Stimulated activated naive CD8-positive, alpha-beta T cell treated with anti-CD3 and anti-CD28 coated beads, Interleukin-15, Interleukin-2, amounts not matched to agents 100 ng/mL and 50 ng/mL, for 24 hours (primary cell): ENCODE results near the gene SVOPL.

Experiments used
- H3K27ac Mint-ChIP-seq: one replicate; pipeline ENCODE4 v1.8.0; 2021; ENCODE audit warnings: mild to moderate bottlenecking, mixed read lengths
- H3K27me3 Mint-ChIP-seq: one replicate; pipeline ENCODE4 v1.8.0; 2021; ENCODE audit warnings: mixed read lengths
- H3K36me3 Mint-ChIP-seq: one replicate; pipeline ENCODE4 v1.8.0; 2021; ENCODE audit warnings: low read depth, mixed read lengths
- H3K4me1 Mint-ChIP-seq: one replicate; pipeline ENCODE4 v1.8.0; 2021; ENCODE audit warnings: low read depth, mixed read lengths
- H3K4me3 Mint-ChIP-seq: one replicate; pipeline ENCODE4 v1.8.0; 2021; ENCODE audit warnings: mild to moderate bottlenecking, mixed read lengths
- H3K9me3 Mint-ChIP-seq: one replicate; pipeline ENCODE4 v1.8.0; 2021; ENCODE audit warnings: mixed read lengths

Gene SVOPL

DNA sequence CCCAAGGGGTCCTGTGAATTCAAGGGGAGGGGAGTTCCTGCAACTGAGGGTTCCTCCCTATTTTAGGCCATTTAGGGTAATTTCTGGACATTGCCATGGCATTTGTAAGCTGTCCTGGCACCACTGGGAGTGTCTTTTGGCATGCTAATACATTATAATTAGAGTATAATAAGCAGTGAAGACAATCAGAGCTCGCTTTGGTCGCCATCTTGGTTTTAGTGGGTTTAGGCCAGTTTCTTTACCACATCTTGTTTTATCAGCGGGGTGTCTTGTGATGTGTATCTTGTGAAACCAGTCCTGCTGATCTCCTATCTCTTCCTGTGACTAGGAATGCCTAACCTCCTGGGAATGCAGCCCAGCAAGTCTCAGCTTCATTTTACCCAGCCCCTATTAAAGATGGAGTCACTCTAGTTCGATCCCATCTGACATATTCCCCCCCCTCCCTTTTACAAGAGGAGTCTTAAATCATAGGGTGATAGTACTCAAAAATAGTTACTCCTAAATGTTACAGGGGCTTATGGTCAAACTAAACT is 43.2 kb downstream of the SVOPL start:
- no peaks in the 10 kb centered on the region for H3K4me1 Mint-ChIP-seq
- no peaks in the 10 kb centered on the region for H3K9me3 Mint-ChIP-seq
- peaks cover 6% of the 10 kb centered on the region for H3K27me3 Mint-ChIP-seq
- no peak overlapping the region for H3K27ac Mint-ChIP-seq
- no peak overlapping the region for H3K4me3 Mint-ChIP-seq
- peaks cover under 1% of the 10 kb centered on the region for H3K36me3 Mint-ChIP-seq

DNA sequence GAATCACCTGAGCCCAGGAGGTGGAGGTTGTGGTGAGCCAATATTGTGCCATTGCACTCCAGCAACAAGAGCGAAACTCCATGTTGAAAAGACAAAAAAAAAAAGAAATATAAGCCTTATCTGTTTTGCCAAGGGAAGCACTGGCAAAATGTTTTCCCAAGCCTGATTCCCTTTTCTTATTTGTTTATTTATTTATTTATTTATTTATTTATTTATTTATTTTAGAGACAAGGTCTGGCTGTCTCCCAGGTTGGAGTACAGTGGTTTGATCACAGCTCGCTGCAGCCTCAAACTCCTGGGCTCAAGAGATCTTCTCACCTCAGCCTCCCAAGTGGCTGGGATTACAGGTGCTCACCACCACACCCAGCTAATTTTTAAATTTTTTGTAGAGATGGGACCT is 44.2 kb downstream of the SVOPL start:
- no peaks in the 10 kb centered on the region for H3K9me3 Mint-ChIP-seq
- peaks cover 3% of the 10 kb centered on the region for H3K36me3 Mint-ChIP-seq
- H3K27me3 Mint-ChIP-seq: peaks cover 6% of the 10 kb centered on the region
- no peak overlapping the region for H3K4me3 Mint-ChIP-seq
- no peak overlapping the region for H3K27ac Mint-ChIP-seq
- H3K4me1 Mint-ChIP-seq: no peaks in the 10 kb centered on the region

DNA sequence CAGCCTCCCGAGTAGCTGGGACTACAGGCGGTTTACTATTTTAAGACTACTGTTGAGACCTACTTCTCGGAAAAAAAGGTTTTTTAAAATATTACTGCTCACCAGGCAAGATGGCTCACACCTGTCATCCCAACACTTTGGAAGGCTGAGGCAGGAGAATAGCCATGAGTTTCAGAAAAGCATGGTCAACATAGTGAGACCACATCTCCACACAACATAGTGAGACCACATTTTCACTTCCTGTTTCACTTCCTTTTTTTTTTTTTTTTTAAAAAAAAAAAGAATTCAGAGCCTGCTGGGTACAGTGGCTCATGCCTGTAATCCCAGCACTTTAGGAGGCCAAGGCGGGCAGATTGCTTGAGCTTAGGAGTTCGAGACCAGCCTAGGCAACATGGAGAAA is 46.5 kb downstream of the SVOPL start:
- no peak overlapping the region for H3K27ac Mint-ChIP-seq
- no peaks in the 10 kb centered on the region for H3K27me3 Mint-ChIP-seq
- no peak overlapping the region for H3K4me3 Mint-ChIP-seq
- H3K4me1 Mint-ChIP-seq: no peaks in the 10 kb centered on the region
- no peaks in the 10 kb centered on the region for H3K9me3 Mint-ChIP-seq
- H3K36me3 Mint-ChIP-seq: peaks cover 3% of the 10 kb centered on the region

DNA sequence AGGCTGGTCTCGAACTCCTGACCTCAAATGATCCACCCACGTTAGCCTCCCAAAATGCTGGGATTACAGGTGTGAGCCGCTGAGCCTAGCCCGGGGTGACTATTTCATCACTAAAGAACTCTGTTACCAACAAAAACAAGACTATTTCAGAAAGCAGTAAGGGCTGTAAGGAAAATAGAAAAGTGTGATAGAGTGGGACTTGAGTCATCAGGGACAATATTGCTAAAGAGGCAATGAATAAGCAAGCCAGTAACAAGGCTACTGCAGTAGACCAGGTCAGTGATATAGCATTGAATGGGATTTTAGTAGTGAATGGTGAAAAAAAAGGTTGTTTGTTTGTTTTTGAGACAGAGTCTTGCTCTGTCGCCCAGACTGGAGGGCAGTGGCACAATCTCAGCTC is 51.7 kb downstream of the SVOPL start:
- no peaks in the 10 kb centered on the region for H3K9me3 Mint-ChIP-seq
- no peaks in the 10 kb centered on the region for H3K4me1 Mint-ChIP-seq
- H3K27ac Mint-ChIP-seq: no peak overlapping the region
- H3K36me3 Mint-ChIP-seq: peaks cover 3% of the 10 kb centered on the region
- H3K4me3 Mint-ChIP-seq: no peak overlapping the region
- H3K27me3 Mint-ChIP-seq: no peaks in the 10 kb centered on the region

DNA sequence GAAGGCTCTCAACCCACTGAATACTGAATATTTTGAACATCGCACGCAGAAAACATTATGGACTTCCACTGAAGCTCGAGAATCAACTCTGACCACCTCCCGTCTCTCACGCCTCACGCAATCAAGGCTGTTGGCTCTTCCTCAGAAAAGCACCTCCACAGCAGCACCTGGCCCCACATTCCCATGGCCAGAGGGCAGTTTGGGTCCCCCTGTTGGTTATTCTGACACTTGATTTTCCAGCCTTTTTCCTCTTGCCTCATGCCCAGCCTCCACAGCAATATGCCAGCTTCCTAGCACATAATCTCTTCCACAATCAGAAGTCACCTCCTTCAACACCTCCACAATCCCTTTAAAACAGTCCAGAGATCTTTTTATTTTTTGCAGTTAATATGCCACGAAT is 55.9 kb downstream of the SVOPL start:
- no peaks in the 10 kb centered on the region for H3K36me3 Mint-ChIP-seq
- no peaks in the 10 kb centered on the region for H3K27me3 Mint-ChIP-seq

DNA sequence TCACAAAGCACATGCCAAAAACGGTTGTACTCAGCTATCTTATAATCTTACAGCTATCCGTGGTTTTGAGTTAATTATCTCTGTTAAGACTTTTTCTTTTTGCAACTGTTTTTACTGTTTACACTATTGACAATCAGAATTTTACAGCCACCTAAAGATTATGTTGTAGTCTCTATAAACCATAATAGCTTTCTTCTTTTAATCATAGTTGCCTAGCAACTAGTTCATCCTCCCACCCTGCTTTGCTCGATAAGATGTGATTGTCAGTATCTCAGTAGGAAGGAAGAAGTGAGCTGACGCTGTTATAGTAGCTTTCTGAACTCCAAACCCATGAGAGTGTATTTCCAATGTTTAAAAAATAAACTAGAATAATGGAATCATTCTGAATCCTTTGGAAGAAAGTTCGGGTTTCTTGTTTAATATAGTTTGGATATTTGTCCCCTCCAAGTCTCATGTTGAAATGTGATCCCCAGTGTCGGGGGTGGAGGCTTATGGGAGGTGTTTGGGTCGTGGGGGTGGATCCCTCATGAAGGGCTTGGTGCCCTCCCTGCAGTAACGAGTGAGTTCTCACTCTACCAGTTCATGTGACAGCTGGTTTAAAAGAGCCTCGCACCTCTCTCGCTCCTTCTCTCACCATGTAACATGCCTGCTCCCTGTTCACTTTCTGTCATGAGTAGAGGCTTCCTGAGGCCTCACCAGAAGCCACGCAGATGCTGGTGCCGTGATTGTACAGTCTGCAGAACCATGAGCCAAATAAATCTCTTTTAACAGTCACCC is 68.1 kb downstream of the SVOPL start:
- H3K27me3 Mint-ChIP-seq: no peaks in the 10 kb centered on the region
- H3K27ac Mint-ChIP-seq: no peak overlapping the region
- no peaks in the 10 kb centered on the region for H3K36me3 Mint-ChIP-seq
- H3K9me3 Mint-ChIP-seq: no peaks in the 10 kb centered on the region
- peaks cover 12% of the 10 kb centered on the region for H3K4me1 Mint-ChIP-seq
- H3K4me3 Mint-ChIP-seq: no peak overlapping the region

More for the DNA sequence above, 55.9 kb downstream of the SVOPL start:
- no peaks in the 10 kb centered on the region for H3K9me3 Mint-ChIP-seq
- no peak overlapping the region for H3K4me3 Mint-ChIP-seq
- no peak overlapping the region for H3K27ac Mint-ChIP-seq
- no peaks in the 10 kb centered on the region for H3K4me1 Mint-ChIP-seq

DNA sequence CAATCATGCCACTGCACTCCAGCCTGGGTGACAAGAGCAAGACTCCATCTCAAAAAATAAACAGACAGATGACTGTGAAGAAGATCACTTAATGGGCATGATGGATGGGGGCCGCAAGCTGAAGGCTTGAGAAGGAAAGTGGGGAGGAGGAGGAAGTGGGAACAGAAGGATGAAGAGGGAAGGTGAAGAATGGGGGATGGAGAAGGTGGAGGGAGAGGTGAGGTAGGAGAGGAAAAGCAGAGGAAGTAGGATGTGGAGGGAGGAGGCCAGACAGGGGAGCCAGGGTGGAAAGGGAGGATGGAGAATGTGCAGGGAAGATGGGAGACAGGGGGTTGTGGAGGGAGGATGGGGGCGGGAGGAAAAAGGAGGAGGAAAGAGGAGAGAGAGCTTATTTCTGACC is 68.8 kb downstream of the SVOPL start:
- Mint-ChIP-seq H3K4me1 (peaks cover 12% of the 10 kb centered on the region), H3K27me3 (no peaks in the 10 kb centered on the region), H3K27ac (no peak overlapping the region), H3K9me3 (no peaks in the 10 kb centered on the region), H3K4me3 (no peak overlapping the region), H3K36me3 (no peaks in the 10 kb centered on the region)

DNA sequence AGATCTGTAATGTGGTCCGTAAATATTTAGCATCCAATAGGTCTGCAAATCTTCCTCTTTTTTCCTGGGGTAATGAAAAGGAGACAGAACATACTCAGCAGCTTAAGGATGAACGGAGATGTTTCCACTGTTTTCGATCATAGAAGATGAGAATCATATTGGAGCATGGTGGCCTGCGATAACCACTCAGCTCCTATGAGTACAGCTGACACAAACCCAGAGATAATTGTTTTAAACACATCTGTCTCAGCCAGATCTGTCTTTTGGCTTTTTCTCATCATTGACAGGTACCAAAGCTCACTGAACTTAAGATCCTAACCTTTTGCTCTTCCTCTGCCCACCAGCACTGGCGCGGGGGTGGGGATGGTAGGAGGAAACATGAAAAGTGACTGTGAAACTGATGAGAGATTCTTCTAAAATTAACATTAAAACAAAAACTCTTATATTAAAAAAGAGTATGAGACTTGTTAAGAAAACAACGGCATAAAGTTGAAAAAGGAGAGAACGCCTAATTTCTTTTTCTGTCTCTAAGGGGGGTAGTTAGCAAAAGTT is 71.0 kb downstream of the SVOPL start:
- Mint-ChIP-seq H3K27ac (no peak overlapping the region), H3K27me3 (no peaks in the 10 kb centered on the region), H3K4me3 (peak overlapping the region; percentile 19), H3K36me3 (no peaks in the 10 kb centered on the region), H3K4me1 (peaks cover 32% of the 10 kb centered on the region), H3K9me3 (no peaks in the 10 kb centered on the region)

DNA sequence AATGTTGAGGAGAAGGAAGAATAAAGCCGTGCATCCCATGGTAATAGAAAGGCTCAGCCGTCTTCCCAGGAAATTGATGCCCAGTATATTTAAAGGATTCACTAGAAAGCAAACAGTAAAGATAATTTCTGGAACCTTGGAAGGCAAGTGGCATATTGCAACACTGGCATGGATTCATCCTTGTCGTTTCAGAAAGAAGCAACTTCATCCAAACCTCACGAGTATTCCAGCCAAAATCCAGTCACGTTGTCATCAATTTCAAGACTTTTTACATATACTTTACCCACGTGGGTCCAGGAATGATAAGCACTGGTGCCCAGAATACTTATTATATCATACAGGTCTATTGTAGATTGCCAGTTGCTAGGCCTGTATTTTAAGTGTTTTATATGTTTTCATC is 73.8 kb downstream of the SVOPL start:
- H3K9me3 Mint-ChIP-seq: no peaks in the 10 kb centered on the region
- peaks cover 45% of the 10 kb centered on the region for H3K4me1 Mint-ChIP-seq
- no peaks in the 10 kb centered on the region for H3K36me3 Mint-ChIP-seq
- H3K27ac Mint-ChIP-seq: no peak overlapping the region
- no peaks in the 10 kb centered on the region for H3K27me3 Mint-ChIP-seq
- no peak overlapping the region for H3K4me3 Mint-ChIP-seq

DNA sequence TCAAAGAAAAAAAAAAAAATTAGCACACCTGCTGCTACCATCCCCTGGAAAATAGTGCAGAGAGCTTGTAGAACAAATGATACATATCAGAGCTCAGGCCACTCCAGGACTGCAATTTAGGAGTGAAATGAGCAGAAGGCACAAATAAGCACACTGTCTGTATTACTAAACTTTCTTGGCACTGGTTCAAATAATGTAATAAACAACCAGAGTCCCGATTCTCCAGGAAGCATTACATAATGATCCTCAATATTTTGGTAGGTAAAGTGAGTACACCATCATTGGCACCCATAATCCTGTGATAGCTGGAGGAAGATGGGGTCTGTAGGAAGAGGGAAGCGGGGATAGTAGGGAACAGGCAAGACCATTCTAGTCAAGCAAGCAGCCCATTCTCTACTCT is 74.3 kb downstream of the SVOPL start:
- Mint-ChIP-seq H3K27ac (no peak overlapping the region), H3K9me3 (no peaks in the 10 kb centered on the region), H3K27me3 (no peaks in the 10 kb centered on the region), H3K4me1 (peaks cover 45% of the 10 kb centered on the region), H3K36me3 (no peaks in the 10 kb centered on the region), H3K4me3 (no peak overlapping the region)

DNA sequence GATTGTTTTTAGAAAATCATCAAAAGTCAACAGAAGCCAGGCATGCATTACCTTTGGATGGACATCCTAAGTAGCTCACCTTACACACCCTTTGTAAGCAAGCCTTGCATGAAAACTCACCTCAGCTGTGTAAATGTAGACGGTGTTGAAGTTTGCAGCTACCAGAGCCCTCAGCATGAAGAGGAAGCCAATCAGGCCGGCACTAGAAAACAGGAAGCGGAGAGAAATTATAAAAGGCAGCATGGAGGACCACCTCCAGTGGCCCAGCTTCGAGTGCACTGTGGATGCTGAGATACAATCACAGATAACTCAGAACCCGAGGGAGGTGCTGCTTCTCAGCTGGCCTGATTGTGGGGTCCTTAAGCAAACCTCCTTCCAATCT is 75.3 kb downstream of the SVOPL start:
- Mint-ChIP-seq H3K9me3 (no peaks in the 10 kb centered on the region), H3K4me3 (peak overlapping the region; percentile 48), H3K27ac (peak overlapping the region; percentile 83), H3K36me3 (no peaks in the 10 kb centered on the region), H3K27me3 (no peaks in the 10 kb centered on the region), H3K4me1 (peaks cover 45% of the 10 kb centered on the region)

DNA sequence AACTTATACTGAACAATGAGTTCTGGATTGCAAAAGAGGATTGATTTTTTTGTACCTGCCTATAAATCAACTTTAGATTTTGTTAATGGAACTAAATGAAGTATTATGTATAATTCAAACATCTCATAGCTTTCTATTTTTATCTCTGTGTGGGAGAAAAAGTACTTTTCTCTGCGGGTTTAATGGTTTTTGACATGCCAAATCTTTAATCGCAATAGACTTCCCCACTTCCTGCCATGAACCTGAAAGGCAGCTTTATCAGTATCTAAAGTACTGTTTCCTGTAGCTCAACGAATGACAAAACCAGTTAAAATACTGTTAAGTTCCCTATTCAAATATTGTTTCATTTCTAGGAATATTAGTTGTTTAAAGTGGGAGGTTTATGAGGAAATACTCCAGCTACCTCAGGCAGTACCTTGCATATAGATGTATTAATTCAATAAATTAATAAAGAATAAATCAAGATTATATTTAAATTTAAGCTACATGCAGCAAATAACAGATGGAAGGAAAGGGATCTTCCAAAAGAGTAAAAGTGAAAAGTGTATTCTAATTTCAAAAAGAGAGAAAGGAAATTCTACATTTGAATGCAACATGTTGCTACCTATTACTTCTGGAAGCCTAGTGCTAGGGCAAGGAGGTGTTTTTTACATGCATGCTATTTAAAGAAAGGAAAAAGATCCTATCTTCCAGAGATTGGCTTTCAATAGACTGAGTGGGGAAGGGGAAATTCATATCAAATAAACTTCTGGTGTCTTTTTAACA is 75.9 kb downstream of the SVOPL start:
- Mint-ChIP-seq H3K27ac (peak overlapping the region; percentile 83), H3K36me3 (no peaks in the 10 kb centered on the region), H3K4me3 (peak overlapping the region; percentile 48), H3K4me1 (peaks cover 43% of the 10 kb centered on the region), H3K27me3 (no peaks in the 10 kb centered on the region), H3K9me3 (no peaks in the 10 kb centered on the region)

DNA sequence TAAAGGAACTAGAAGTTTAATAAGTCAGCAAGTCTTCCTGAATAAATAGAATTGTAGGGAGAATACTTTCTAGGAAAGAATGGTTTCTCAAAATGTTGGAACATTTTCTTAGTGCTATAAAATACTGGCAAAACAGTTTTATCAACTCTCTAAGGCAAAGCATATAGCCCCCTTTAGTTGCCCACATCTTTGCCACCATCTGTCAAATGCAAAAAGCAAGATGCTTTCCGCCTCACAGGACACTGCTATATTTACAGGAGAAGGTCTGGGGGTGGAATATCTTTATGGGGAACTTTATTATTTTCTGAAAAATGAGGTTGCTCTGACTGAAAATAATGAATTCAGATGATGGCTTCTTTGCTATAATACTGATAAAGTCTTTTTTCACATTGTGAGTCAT is 78.3 kb downstream of the SVOPL start:
- Mint-ChIP-seq H3K9me3 (no peaks in the 10 kb centered on the region), H3K27me3 (no peaks in the 10 kb centered on the region), H3K27ac (no peak overlapping the region), H3K4me1 (peaks cover 32% of the 10 kb centered on the region), H3K4me3 (no peak overlapping the region), H3K36me3 (no peaks in the 10 kb centered on the region)

DNA sequence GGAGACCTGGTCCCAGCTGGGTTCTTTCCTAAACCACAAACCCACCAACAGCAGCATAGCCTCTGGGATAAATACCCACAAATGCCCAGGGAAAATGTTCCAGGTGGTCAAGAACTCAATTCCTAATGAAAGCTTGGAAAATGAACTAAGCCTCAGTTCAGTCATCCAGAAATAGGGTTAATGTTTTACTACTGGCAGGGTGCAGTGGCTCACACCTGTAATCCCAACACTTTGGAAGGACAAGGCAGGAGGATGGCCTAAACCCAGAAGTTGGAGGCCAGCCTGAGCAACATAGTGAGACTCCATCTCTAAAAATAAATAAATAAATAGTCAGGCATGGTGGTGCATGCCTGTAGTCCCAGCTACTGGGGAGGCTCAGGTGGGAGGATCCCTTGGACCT is 82.2 kb downstream of the SVOPL start:
- no peaks in the 10 kb centered on the region for H3K9me3 Mint-ChIP-seq
- peaks cover under 1% of the 10 kb centered on the region for H3K4me1 Mint-ChIP-seq
- H3K27me3 Mint-ChIP-seq: no peaks in the 10 kb centered on the region
- no peaks in the 10 kb centered on the region for H3K36me3 Mint-ChIP-seq
- H3K27ac Mint-ChIP-seq: no peak overlapping the region
- H3K4me3 Mint-ChIP-seq: no peak overlapping the region

DNA sequence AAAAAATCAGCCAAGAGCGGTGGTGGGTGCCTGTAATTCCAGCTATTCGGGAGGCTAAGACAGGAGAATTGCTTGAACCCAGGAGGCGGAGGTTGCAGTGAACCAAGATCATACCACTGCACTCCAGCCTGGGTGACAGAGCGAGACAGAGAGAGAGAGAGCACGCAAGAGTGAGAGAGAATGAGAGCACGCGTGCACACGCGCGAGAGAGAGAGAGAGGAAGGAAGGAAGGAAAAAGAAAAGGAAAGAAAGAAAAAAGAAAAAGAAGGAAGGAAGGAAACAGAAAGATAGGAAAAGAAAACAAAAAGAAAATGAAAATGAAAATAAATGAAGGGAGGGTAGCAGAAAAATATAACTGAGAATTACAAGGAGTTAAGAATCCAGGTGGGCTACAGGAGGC is 82.7 kb downstream of the SVOPL start:
- Mint-ChIP-seq H3K9me3 (no peaks in the 10 kb centered on the region), H3K4me1 (no peaks in the 10 kb centered on the region), H3K27me3 (no peaks in the 10 kb centered on the region), H3K36me3 (no peaks in the 10 kb centered on the region), H3K27ac (peak overlapping the region; percentile 49), H3K4me3 (no peak overlapping the region)
